ENCODE data around the gene SLC44A1.

SLC44A1 gene

DNA sequence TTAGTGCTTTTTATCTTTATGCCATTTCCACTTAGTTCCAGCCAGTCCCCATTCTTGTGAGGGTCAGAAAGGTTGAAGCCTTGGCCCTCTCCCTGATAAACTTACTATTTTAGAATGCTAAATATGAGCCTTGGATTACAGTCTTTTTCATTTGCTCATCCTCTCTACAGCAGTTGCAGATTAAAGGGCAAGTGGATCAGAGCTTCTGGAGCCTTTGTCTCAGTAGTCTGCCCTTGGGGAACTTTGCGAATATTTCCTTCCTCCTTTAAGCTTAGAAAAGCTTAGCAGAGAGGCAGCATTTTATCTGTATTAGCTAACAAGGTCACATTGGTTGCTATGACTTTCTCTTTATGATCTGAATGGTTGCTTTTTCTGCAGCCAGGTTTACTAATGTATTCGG, 214.9 kb downstream of the SLC44A1 start:
- no peaks in the 10 kb centered on the region for H3K27me3 ChIP-seq (ENCODE audit: control insufficient read depth, insufficient read depth, low read length)
- H3K27ac ChIP-seq (ENCODE audit: low read depth, low read length), result no peak overlapping the region
- no peaks in the 10 kb centered on the region for H3K36me3 ChIP-seq (ENCODE audit: control insufficient read depth, insufficient read depth, low read length)
- no peaks in the 10 kb centered on the region for H3K4me1 ChIP-seq (ENCODE audit: control insufficient read depth, insufficient read depth, low read length)
- H3K4me3 ChIP-seq (ENCODE audit: low read length), result no peak overlapping the region
- no peak overlapping the region for H3K9ac ChIP-seq (ENCODE audit: low read length)

DNA sequence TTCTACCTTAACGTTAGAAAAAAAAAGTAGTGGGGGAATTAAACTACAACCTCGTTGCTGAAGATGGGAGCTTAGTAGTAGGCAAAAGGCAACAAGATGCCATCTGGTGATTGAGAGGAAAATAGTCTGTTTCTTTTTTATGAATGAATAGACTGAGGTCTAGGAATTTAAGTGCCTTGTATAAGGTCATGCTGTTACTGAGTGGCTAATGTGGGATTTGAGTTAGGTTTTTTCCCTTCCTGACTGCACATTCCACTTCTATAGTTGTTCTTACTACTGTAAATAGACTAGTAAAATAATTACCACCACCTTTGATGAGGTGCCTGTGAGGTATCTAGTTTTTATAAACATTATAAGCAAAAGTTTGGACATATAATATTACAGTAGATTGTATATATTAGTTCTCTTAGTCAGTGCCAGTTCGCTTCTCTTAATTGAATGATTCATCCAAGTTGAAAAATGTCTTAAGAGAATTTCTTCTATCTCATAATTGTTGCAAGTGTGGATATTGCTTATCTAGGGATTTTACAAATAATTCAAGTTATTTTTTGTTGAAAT, 222.5 kb downstream of the SLC44A1 start:
- no peak overlapping the region for H3K4me3 ChIP-seq (ENCODE audit: low read length)
- H3K36me3 ChIP-seq (ENCODE audit: control insufficient read depth, insufficient read depth, low read length), result peaks cover 2% of the 10 kb centered on the region
- no peak overlapping the region for H3K9ac ChIP-seq (ENCODE audit: low read length)
- H3K27ac ChIP-seq (ENCODE audit: low read depth, low read length), result no peak overlapping the region
- H3K27me3 ChIP-seq (ENCODE audit: control insufficient read depth, insufficient read depth, low read length), result no peaks in the 10 kb centered on the region
- H3K4me1 ChIP-seq (ENCODE audit: control insufficient read depth, insufficient read depth, low read length), result no peaks in the 10 kb centered on the region

DNA sequence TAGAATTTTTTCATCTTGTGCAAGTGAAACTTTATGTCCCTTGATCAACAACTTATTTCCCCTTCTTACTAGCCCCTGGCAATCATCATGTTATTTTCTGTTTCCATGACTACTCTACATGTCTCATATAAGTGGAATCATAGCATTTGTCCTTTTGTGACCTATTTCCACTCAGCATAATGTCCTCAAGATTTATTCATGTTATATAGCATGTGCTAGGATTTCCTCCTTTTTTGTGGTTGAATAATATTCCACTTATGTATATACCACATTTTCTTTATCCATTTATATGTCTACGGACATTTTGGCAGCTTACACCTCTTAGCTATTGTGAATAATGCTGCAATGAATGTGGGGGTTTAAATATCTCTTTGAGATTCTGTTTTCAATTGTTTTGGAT, 224.4 kb downstream of the SLC44A1 start:
- Histone ChIP-seq H3K36me3 (ENCODE audit: control insufficient read depth, insufficient read depth, low read length) (peaks cover 2% of the 10 kb centered on the region), H3K27ac (ENCODE audit: low read depth, low read length) (no peak overlapping the region), H3K27me3 (ENCODE audit: control insufficient read depth, insufficient read depth, low read length) (no peaks in the 10 kb centered on the region), H3K9ac (ENCODE audit: low read length) (no peak overlapping the region), H3K4me1 (ENCODE audit: control insufficient read depth, insufficient read depth, low read length) (no peaks in the 10 kb centered on the region), H3K4me3 (ENCODE audit: low read length) (no peak overlapping the region)

DNA sequence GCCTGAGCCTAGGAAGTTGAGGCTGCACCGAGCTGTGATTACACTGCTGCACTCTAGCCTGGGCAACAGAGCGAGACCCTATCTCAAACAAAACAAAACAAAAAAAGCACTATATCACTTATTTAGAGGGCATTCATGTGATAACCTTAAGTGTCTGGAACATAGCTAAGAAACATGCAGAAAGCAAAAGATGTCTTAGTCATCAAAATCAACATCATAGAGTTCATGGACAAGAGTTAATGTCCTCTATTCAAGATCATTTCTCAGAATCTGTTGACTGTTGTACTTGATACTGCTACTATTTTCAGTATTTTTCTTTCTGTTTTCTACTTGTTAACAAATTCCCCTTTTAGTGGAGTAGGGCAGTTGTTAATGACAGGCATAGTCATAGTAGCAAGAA, 228.8 kb downstream of the SLC44A1 start:
- H3K27me3 ChIP-seq (ENCODE audit: control insufficient read depth, insufficient read depth, low read length), result no peaks in the 10 kb centered on the region
- H3K36me3 ChIP-seq (ENCODE audit: control insufficient read depth, insufficient read depth, low read length), result no peaks in the 10 kb centered on the region
- no peak overlapping the region for H3K27ac ChIP-seq (ENCODE audit: low read depth, low read length)
- no peak overlapping the region for H3K4me3 ChIP-seq (ENCODE audit: low read length)
- H3K4me1 ChIP-seq (ENCODE audit: control insufficient read depth, insufficient read depth, low read length), result no peaks in the 10 kb centered on the region
- no peak overlapping the region for H3K9ac ChIP-seq (ENCODE audit: low read length)

DNA sequence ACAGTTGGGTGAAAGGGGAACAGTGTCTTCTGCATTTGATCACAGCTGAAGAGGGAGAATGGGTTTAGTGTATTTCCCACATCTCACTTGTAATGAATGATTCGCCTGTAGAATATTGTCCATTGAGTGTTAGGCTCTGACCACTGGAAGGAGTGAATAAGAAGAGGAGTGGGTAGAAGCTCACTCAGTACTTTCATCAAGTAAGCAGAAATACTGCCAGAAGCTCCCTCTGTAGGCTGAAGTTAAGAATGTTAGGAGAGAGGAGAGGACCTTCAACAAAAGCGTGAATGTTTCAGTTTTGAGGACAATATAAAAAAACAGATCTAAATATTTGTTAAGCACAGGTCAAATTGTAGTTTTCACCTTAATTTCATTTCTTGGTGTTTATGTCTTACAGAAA, 230.9 kb downstream of the SLC44A1 start:
- no peak overlapping the region for H3K27ac ChIP-seq (ENCODE audit: low read depth, low read length)
- no peaks in the 10 kb centered on the region for H3K36me3 ChIP-seq (ENCODE audit: control insufficient read depth, insufficient read depth, low read length)
- H3K27me3 ChIP-seq (ENCODE audit: control insufficient read depth, insufficient read depth, low read length), result no peaks in the 10 kb centered on the region
- H3K9ac ChIP-seq (ENCODE audit: low read length), result no peak overlapping the region
- no peaks in the 10 kb centered on the region for H3K4me1 ChIP-seq (ENCODE audit: control insufficient read depth, insufficient read depth, low read length)
- no peak overlapping the region for H3K4me3 ChIP-seq (ENCODE audit: low read length)

DNA sequence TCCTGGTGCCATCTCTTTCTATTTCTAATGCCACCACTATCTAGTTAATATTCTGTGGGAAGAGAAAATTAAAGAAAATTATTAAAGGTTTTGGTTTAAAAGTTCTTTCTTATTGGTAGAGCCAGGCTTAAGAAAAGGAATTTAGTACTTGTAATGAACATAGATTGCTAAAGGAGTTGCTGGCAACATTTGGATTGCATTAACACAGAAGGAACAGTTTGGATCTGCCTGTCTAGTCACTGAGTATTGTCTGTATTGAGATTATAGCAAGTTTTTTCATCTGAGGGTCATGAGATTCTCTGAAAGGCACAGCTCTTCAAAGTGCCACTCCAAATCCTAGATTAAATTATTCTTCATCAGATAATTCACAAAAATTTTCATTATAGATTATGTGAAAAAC, 235.4 kb downstream of the SLC44A1 start:
- H3K4me1 ChIP-seq (ENCODE audit: control insufficient read depth, insufficient read depth, low read length), result no peaks in the 10 kb centered on the region
- no peak overlapping the region for H3K4me3 ChIP-seq (ENCODE audit: low read length)
- no peaks in the 10 kb centered on the region for H3K36me3 ChIP-seq (ENCODE audit: control insufficient read depth, insufficient read depth, low read length)
- H3K9ac ChIP-seq (ENCODE audit: low read length), result no peak overlapping the region
- no peak overlapping the region for H3K27ac ChIP-seq (ENCODE audit: low read depth, low read length)
- no peaks in the 10 kb centered on the region for H3K27me3 ChIP-seq (ENCODE audit: control insufficient read depth, insufficient read depth, low read length)

DNA sequence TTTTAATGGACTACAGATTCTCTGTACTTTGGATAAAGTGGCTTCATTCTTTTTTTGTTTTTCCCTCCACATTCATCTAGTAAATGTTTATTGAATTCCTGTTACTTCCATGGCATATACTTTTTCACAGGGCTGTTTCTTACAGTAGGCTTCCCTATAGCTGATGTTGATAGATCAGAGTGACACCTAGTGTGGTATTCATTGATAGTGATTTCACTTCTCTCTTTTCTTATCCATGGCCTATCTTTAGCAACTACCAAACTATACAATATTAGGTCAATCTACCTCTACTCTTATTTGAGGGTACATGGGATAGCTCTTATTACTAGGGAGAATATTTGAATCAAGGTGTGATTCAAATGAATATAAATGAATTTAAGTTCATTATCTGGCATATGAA, 239.2 kb downstream of the SLC44A1 start:
- Histone ChIP-seq H3K27ac (ENCODE audit: low read depth, low read length) (no peak overlapping the region), H3K36me3 (ENCODE audit: control insufficient read depth, insufficient read depth, low read length) (no peaks in the 10 kb centered on the region), H3K4me1 (ENCODE audit: control insufficient read depth, insufficient read depth, low read length) (no peaks in the 10 kb centered on the region), H3K27me3 (ENCODE audit: control insufficient read depth, insufficient read depth, low read length) (no peaks in the 10 kb centered on the region), H3K9ac (ENCODE audit: low read length) (no peak overlapping the region), H3K4me3 (ENCODE audit: low read length) (no peak overlapping the region)

DNA sequence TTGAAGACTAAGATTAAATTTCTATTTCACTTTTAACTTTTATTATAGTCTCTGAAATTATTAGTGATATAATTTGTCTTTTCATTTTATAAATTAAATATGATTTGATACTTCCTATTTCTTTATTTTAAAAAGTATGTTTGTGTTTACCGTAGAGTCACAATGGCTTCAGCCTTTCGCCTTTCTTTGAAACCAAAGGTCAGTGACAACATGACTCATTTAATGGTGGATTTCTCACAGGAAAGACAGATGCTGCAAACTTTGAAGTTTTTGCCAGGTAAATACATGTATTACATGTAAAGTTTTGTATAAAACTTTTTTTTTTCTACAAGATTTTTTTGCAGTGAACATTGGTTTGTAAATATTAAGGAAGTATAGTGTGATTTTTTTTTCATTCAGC, 239.8 kb downstream of the SLC44A1 start:
- Histone ChIP-seq H3K36me3 (ENCODE audit: control insufficient read depth, insufficient read depth, low read length) (no peaks in the 10 kb centered on the region), H3K4me1 (ENCODE audit: control insufficient read depth, insufficient read depth, low read length) (no peaks in the 10 kb centered on the region), H3K9ac (ENCODE audit: low read length) (no peak overlapping the region), H3K27ac (ENCODE audit: low read depth, low read length) (no peak overlapping the region), H3K27me3 (ENCODE audit: control insufficient read depth, insufficient read depth, low read length) (no peaks in the 10 kb centered on the region), H3K4me3 (ENCODE audit: low read length) (no peak overlapping the region)

DNA sequence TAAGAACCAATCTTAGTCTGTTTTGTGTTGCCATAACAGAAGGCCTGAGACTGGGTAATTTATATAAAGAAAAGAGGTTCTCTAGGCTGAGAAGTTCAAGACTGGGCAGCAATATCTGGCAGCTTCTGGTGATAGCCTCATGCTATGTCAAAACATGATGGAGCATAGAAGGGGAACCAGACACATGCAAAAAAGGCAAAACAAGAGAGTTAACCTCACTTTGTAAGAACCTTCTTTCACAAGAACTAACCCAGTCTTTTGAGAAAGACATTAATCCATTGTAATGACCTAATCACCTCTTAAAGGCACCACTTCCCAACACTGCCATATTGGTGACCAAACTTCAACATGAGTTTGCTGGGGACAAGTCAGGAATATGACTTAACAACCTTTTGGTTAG, 240.7 kb downstream of the SLC44A1 start:
- no peaks in the 10 kb centered on the region for H3K36me3 ChIP-seq (ENCODE audit: control insufficient read depth, insufficient read depth, low read length)
- H3K4me1 ChIP-seq (ENCODE audit: control insufficient read depth, insufficient read depth, low read length), result no peaks in the 10 kb centered on the region
- no peak overlapping the region for H3K9ac ChIP-seq (ENCODE audit: low read length)
- H3K27me3 ChIP-seq (ENCODE audit: control insufficient read depth, insufficient read depth, low read length), result no peaks in the 10 kb centered on the region
- no peak overlapping the region for H3K27ac ChIP-seq (ENCODE audit: low read depth, low read length)
- H3K4me3 ChIP-seq (ENCODE audit: low read length), result no peak overlapping the region

Data from rectal smooth muscle tissue (tissue), 1 donor.